ENCODE results near the gene CBLB.

The CBLB gene

GRCh38 chr3:105847452-105847851 lies 21.4 kb downstream of the CBLB start:
- no peak for TF ChIP-seq POLR2A (IDR thresholded peaks at IDR 0.05; ENCODE audit: low read depth, low read length)
- DNase-seq (ENCODE audit: insufficient read length, low spot score): no peak

GRCh38 chr3:105846809-105847208 lies 22.0 kb downstream of the CBLB start:
- FAIRE-seq: no peak

More at GRCh38 chr3:105847452-105847851, 21.4 kb downstream of the CBLB start:
- FAIRE-seq: no peak

GRCh38 chr3:105845488-105845887 lies 23.3 kb downstream of the CBLB start:
- FAIRE-seq (no peak), DNase-seq (ENCODE audit: insufficient read length, low spot score) (no peak)
- no peak for TF ChIP-seq POLR2A (IDR thresholded peaks at IDR 0.05; ENCODE audit: low read depth, low read length)

More at GRCh38 chr3:105846809-105847208, 22.0 kb downstream of the CBLB start:
- TF ChIP-seq POLR2A (IDR thresholded peaks at IDR 0.05; ENCODE audit: low read depth, low read length): no peak
- DNase-seq (ENCODE audit: insufficient read length, low spot score): no peak

GRCh38 chr3:105844704-105845103 lies 24.1 kb downstream of the CBLB start:
- no peak for TF ChIP-seq POLR2A (IDR thresholded peaks at IDR 0.05; ENCODE audit: low read depth, low read length)
- no peak for DNase-seq (ENCODE audit: insufficient read length, low spot score)
- no peak for FAIRE-seq

- no peak for FAIRE-seq
- no peak for DNase-seq (ENCODE audit: insufficient read length, low spot score)
- TF ChIP-seq POLR2A (IDR thresholded peaks at IDR 0.05; ENCODE audit: low read depth, low read length): no peak
Measured at GRCh38 chr3:105843994-105844393, 24.8 kb downstream of the CBLB start.

- FAIRE-seq: no peak
- no peak for DNase-seq (ENCODE audit: insufficient read length, low spot score)
- no peak for TF ChIP-seq POLR2A (IDR thresholded peaks at IDR 0.05; ENCODE audit: low read depth, low read length)
Measured at GRCh38 chr3:105842943-105843342, 25.9 kb downstream of the CBLB start.

GRCh38 chr3:105842449-105842848 lies 26.4 kb downstream of the CBLB start:
- TF ChIP-seq POLR2A (IDR thresholded peaks at IDR 0.05; ENCODE audit: low read depth, low read length): no peak
- DNase-seq (ENCODE audit: insufficient read length, low spot score) (no peak), FAIRE-seq (no peak)

GRCh38 chr3:105837947-105838346 lies 30.9 kb downstream of the CBLB start:
- TF ChIP-seq POLR2A (IDR thresholded peaks at IDR 0.05; ENCODE audit: low read depth, low read length): no peak
- FAIRE-seq: no peak
- DNase-seq (ENCODE audit: insufficient read length, low spot score): no peak

GRCh38 chr3:105837143-105837740 lies 31.6 kb downstream of the CBLB start:
- TF ChIP-seq POLR2A (IDR thresholded peaks at IDR 0.05; ENCODE audit: low read depth, low read length): no peak
- DNase-seq (ENCODE audit: insufficient read length, low spot score): no peak
- FAIRE-seq: no peak

GRCh38 chr3:105836533-105836932 lies 32.3 kb downstream of the CBLB start:
- TF ChIP-seq POLR2A (IDR thresholded peaks at IDR 0.05; ENCODE audit: low read depth, low read length): no peak
- DNase-seq (ENCODE audit: insufficient read length, low spot score) (no peak), FAIRE-seq (peak; percentile 30)

GRCh38 chr3:105835606-105836005 lies 33.2 kb downstream of the CBLB start:
- DNase-seq (ENCODE audit: insufficient read length, low spot score): no peak
- TF ChIP-seq POLR2A (IDR thresholded peaks at IDR 0.05; ENCODE audit: low read depth, low read length): no peak
- no peak for FAIRE-seq

GRCh38 chr3:105834768-105835167 lies 34.0 kb downstream of the CBLB start:
- FAIRE-seq: no peak
- TF ChIP-seq POLR2A (IDR thresholded peaks at IDR 0.05; ENCODE audit: low read depth, low read length): no peak
- no peak for DNase-seq (ENCODE audit: insufficient read length, low spot score)

- FAIRE-seq (peak; percentile 48), DNase-seq (ENCODE audit: insufficient read length, low spot score) (no peak)
- TF ChIP-seq POLR2A (IDR thresholded peaks at IDR 0.05; ENCODE audit: low read depth, low read length): no peak
Measured at GRCh38 chr3:105832644-105833043, 36.2 kb downstream of the CBLB start.

- FAIRE-seq: no peak
- DNase-seq (ENCODE audit: insufficient read length, low spot score): no peak
- TF ChIP-seq POLR2A (IDR thresholded peaks at IDR 0.05; ENCODE audit: low read depth, low read length): no peak
Measured at GRCh38 chr3:105830836-105831235, 38.0 kb downstream of the CBLB start.

GRCh38 chr3:105829871-105830622 lies 38.8 kb downstream of the CBLB start:
- DNase-seq (ENCODE audit: insufficient read length, low spot score) (no peak), FAIRE-seq (no peak)
- no peak for TF ChIP-seq POLR2A (IDR thresholded peaks at IDR 0.05; ENCODE audit: low read depth, low read length)

Data from H54 (cell line).